ENCODE results near the gene VKORC1L1.

GRCh38 chr7:65971021-65971420 lies 98.1 kb downstream of the VKORC1L1 start:
- TF ChIP-seq CTCF (conservative IDR thresholded peaks at IDR 0.05) (no peak), ZFX (IDR thresholded peaks at IDR 0.05) (no peak)
